ENCODE data around the gene DPP4.

Gene DPP4

DNA sequence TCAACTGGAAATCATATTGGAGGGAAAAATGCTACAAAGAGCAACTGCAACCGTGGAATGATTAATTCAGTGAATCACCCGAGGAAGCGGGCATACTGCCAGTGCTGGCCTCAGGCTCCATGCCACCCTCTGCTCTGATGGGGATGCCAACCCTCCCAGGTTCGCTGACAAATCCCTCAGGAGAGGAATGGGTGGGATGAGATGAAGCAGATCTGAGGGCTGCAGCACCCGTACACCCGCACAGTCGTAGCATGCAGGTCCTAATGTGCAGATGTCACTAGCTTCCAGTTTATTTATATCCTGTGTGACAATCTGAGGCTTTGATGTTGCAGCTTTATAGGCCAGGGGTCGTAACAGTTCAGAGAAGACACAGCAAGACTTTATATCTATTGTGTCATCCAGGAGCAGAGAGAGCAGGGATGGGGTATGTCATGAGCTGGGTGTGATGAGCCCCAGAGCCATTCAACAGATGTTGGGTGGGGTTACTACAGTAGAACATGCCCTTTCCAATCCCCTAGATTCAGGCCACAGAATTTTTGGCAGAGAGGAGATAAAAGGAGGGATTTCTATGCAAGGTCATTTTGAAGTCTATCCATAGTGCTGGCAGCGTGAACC lies 44.6 kb downstream of the DPP4 start:
- no peak overlapping the region for H3K27ac ChIP-seq
- no peaks in the 10 kb centered on the region for H3K27me3 ChIP-seq (replicated peaks)
- TF ChIP-seq, protein P1, sequence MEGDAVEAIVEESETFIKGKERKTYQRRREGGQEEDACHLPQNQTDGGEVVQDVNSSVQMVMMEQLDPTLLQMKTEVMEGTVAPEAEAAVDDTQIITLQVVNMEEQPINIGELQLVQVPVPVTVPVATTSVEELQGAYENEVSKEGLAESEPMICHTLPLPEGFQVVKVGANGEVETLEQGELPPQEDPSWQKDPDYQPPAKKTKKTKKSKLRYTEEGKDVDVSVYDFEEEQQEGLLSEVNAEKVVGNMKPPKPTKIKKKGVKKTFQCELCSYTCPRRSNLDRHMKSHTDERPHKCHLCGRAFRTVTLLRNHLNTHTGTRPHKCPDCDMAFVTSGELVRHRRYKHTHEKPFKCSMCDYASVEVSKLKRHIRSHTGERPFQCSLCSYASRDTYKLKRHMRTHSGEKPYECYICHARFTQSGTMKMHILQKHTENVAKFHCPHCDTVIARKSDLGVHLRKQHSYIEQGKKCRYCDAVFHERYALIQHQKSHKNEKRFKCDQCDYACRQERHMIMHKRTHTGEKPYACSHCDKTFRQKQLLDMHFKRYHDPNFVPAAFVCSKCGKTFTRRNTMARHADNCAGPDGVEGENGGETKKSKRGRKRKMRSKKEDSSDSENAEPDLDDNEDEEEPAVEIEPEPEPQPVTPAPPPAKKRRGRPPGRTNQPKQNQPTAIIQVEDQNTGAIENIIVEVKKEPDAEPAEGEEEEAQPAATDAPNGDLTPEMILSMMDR (IDR thresholded peaks at IDR 0.05; ENCODE audit: low read depth, low read length, missing control alignments) = no peak
- no peak for DNase-seq
- no peaks in the 10 kb centered on the region for H3K36me3 ChIP-seq (replicated peaks)
- in situ Hi-C loops (cut with HindIII; ENCODE audit: low pct_ligation_motif_present, low sequenced_read_pairs) = no loop called here
- no peak overlapping the region for H3K4me3 ChIP-seq (ENCODE audit: low read depth, low read length)

DNA sequence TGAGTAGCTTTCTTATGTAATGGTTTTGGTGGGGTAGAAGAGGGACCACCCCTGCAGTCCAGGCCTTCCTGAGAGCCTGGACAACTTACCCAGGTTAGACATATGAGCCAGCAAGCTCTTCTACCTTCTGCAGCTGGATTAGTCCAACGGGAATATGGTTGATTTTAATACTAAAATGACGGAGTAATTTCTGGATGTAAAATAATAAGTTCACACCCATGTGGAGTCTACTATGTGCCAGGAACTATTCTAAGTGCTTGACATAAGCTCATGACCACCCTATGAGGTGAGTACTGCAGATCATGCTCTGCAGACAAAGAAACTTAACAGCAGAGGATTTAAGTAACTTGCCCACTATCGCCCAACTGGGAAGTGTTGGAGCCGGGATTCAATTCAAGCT lies 45.5 kb downstream of the DPP4 start:
- no peak overlapping the region for H3K27ac ChIP-seq
- H3K4me3 ChIP-seq (ENCODE audit: low read depth, low read length) = no peak overlapping the region
- H3K36me3 ChIP-seq (replicated peaks) = no peaks in the 10 kb centered on the region
- in situ Hi-C loops (cut with HindIII; ENCODE audit: low pct_ligation_motif_present, low sequenced_read_pairs) = no loop called here
- TF ChIP-seq, protein P1 (IDR thresholded peaks at IDR 0.05; ENCODE audit: low read depth, low read length, missing control alignments) = no peak
- DNase-seq = no peak
- no peaks in the 10 kb centered on the region for H3K27me3 ChIP-seq (replicated peaks)

DNA sequence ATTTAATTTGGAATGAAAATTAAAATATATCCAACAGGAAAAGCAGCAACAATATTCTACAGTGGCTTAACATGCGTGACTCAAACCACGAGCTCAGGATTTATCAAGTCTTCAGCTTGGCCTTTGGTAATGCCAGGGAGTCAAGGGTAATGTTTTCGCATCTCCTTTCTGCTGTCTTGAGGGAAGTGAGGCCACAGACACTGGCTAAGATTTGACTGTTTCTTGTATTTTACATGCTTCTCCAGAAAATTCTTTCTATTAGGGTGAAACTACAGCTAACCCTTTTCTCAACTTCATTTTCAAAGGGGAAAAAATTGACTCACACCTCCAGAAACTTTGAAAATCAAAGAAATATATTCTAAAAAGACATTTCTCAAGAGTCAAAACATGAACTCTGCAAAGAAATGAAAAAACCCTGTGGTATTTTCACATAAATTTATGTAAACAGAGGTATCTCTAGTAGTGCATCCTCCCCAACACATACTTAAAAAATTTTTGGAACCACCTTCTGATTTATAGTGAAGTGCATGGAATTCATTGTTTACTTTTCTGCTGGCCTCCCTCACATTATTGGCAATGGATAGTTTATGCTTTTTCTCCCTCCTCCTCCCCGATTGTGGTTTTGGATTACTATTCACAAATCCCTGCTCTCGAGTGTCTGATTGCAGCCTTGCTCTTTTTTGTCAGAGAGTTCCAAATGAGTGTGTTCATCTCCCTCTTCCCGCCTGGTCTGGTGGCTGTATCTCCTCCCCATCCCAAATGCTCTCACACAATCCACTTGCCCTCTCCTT lies 48.7 kb downstream of the DPP4 start:
- Histone ChIP-seq H3K4me3 (ENCODE audit: low read depth, low read length) (no peak overlapping the region), H3K27ac (no peak overlapping the region), H3K27me3 (replicated peaks) (no peaks in the 10 kb centered on the region), H3K36me3 (replicated peaks) (no peaks in the 10 kb centered on the region)
- no peak for DNase-seq
- in situ Hi-C loops (cut with HindIII; ENCODE audit: low pct_ligation_motif_present, low sequenced_read_pairs) = no loop called here
- TF ChIP-seq, protein P1 (IDR thresholded peaks at IDR 0.05; ENCODE audit: low read depth, low read length, missing control alignments) = no peak

DNA sequence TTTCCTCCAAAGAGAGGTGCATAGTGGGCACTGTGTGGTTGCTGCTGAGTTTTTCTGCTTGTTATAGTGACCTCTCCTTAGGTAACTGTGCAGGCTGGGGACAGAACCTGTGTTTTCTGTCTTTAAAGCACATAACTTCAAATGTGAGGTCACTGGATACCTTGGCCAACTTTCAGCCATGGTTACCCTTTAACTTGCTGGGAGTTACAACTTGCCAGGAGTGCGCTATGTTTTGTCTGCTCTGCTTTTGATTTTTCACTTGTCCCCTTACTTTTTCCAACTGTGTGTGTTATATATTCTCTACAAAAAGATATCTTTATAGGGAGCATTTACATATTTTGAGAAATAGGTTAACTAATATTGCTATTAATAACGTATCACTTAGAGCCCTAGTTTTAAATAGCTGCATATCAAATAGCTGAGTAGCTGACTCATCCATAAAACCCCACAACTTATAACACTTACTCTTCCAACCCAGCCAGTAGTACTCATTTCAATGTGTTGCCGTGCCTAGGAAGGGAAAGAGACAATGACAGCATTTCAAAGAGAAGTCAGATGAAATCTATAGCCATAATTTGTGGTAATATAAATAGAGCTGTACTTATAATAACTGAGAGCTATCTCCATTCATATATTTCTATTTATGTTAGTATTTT lies 51.6 kb downstream of the DPP4 start:
- no peak overlapping the region for H3K27ac ChIP-seq
- no peaks in the 10 kb centered on the region for H3K27me3 ChIP-seq (replicated peaks)
- TF ChIP-seq, protein P1 (IDR thresholded peaks at IDR 0.05; ENCODE audit: low read depth, low read length, missing control alignments) = no peak
- in situ Hi-C loops (cut with HindIII; ENCODE audit: low pct_ligation_motif_present, low sequenced_read_pairs) = no loop called here
- H3K36me3 ChIP-seq (replicated peaks) = no peaks in the 10 kb centered on the region
- no peak overlapping the region for H3K4me3 ChIP-seq (ENCODE audit: low read depth, low read length)
- DNase-seq = no peak

DNA sequence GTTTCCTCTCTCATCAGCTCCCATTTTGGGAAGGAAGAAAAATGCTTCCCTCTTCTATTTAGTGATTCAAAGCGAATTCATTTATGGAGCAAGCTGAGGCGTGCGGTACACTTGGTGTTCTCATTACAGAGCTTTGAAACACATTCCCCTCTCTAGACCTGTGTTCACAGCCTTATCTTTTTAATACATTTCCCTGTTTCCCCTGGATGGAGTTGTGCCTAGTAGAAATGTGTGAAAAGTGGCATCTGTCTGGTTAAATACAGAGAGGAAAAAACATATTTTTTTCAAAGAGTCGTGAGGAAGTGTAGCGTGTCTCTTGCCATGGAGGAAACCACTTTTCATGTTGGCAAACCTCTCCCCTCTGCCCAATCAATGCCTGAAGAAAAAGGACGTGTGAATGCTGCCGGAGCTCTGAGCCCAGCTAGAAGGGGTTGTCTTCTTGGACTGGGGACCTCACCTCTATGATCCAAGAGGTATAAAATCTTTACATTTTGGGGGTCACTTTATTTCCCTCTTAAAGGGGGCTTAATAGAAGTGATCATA lies 52.4 kb downstream of the DPP4 start:
- TF ChIP-seq, protein P1 (IDR thresholded peaks at IDR 0.05; ENCODE audit: low read depth, low read length, missing control alignments) = no peak
- in situ Hi-C loops (cut with HindIII; ENCODE audit: low pct_ligation_motif_present, low sequenced_read_pairs) = no loop called here
- no peaks in the 10 kb centered on the region for H3K36me3 ChIP-seq (replicated peaks)
- H3K27ac ChIP-seq = no peak overlapping the region
- DNase-seq = no peak
- H3K27me3 ChIP-seq (replicated peaks) = peaks cover 2% of the 10 kb centered on the region
- H3K4me3 ChIP-seq (ENCODE audit: low read depth, low read length) = no peak overlapping the region
